GM21390 (cell line): ENCODE data around the gene CAB39.

Source experiments
- ATAC-seq: cut with Tn5 transposase; IDR thresholded peaks from one replicate; pipeline ENCODE4 v1.9.1; 2021; ENCODE audit not compliant: unreplicated experiment

The CAB39 gene

DNA sequence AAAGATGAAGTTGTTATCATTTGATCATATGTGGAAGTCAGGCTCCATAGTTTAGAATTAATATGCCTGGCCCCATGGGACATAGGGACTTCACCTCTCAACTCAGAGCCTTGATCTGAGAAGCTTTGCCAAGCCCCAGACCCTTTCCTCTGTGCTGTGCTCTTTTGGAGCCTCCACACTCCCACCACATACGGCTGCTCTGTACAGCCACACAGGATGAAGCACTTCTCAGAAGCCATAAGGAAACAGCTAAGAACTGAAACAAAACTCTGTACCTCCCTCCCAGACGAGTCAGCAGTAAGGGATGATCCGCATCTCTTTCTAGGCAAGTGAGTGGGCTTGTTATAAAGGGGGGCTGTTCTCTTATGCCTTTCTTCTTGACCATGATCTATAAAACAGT lies 66.5 kb downstream of the CAB39 start:
- ATAC-seq: peak; percentile 31

GRCh38 chr2:230779607-230780006 lies 67.0 kb downstream of the CAB39 start:
- ATAC-seq: no peak

DNA sequence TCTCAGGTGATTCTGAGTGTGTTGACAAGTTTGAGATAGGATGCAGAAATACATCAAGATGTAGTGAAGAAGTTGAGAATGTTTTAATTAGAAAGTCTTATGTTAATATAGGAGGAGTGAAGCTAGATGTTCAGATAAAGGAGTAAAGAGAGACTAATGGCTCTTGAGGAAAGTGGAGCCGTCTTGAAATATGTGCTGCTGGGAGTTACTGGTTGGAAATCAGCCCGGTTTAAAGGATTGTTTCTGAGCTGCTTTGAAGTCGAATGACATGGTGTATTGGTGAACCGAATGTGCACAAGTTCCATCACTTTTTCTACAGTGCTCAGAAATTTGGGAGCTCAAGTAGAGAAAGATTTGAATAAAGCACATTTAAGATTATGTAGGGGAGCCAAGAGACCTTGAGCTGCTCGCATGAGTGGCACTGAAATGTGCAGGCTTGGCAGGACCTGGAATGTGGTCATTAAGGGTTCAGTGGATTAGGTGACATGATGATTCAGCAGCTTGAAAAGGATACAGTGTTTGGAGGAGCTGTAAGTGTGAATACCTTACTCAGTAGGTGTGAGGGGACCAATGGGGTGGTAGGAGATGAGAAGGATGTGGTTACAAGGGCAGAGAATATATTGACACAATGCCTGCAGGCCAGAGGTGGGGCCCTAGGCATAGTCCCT lies 68.6 kb downstream of the CAB39 start:
- no peak for ATAC-seq

DNA sequence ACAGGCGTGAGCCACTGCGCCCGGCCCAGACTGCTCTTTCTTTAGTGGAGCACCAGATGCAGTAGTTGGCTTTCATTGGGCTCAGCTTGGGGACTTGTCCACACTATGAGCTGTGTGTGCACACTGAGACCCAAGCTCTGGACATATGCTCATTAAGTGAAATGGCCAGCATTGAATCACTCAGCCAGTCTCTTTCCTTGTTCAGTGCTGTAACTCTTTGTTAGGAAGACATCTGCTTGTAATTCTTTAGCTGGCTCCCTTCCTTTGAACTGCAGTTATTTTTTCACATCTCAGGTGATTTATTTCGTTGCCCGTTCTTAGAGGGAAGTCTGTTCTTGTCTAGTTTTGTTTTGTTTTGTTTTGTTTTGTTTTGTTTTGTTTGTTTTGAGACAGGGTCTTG lies 70.5 kb downstream of the CAB39 start:
- ATAC-seq: no peak

- no peak for ATAC-seq
Observed at GRCh38 chr2:230784795-230785194, 72.2 kb downstream of the CAB39 start.

DNA sequence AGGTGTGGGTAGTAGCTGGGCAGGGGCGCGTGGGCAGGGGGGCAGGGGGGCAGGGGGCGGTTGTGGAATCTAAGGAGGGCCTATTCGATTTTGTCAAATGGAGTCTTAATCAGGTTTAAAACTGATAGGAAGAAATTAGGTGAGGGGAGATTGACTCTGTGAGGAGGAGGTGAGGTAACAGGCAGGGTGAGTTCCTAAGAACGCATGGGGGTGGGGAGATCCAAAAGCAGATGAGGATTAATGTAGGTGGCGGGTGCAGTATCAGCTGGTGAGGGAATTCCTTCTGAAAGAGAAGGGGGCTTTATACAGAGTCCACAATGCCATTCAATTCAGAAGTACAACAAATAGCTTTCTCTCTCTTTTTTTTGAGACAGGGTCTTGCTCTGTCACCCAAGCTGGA lies 72.7 kb downstream of the CAB39 start:
- no peak for ATAC-seq

DNA sequence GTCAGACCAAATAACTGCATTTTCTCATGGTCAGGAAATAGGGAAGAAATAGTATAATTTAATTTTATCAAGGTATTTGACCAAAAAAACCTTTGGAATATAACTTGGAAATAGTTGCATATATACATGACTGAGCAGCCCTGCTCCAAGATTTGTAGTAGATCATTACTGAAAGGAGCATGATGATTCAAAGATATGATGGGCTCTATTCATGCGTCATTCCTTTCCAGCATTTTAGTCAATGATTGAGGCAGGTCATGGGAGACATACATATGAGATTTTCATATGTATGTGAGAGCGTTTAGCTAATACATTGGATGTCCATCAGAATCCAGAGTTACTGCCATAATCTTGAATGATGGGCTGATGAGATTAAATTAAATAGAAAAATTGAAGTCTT lies 74.5 kb downstream of the CAB39 start:
- no peak for ATAC-seq

DNA sequence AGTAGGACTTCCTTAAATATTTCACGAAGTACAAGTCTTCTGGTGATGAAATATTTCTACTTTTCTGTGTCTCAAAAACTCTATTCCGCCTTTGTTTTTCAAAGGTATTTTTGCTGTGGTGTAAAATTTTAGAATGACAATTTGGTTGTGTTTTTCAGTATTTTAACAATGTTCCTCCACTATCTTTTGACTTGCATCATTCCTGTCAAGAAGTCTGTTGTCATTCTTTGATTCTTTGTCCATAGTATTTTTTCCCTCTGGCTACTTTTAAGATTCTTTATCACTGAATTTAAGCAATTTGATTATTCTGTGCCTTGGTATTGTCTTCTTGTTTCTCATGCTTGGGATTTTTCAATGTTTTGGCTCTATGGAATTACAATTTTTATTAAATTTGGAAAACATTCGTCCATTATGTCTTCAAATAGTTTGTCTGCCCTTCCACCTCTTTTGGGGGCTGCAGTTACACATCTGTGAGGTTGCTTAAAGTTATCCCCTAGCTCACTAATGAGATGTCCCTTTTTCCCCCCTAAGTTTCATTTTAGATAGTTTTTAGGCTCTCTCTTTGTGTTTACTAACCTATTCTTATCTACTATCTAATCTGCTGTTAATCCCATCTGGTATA lies 76.0 kb downstream of the CAB39 start:
- ATAC-seq: no peak

DNA sequence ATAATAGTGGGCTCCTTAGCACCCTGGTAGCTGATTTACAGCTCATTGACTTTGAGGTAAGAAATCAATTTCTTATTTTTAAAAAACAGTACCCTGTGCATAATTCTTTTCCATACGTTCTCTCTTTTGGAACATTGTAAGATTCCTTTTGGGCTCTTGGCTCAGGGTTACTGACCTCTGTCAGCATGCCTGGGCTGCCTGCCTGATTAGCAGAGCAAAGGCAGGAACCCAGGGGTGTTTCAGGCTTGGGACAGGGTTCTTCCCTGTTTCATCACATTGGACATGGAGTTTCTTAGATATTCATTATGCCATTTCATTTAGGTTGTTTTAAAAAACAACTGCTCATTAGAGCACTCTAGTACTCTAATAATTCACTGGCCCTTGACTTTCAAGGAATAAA lies 78.3 kb downstream of the CAB39 start:
- ATAC-seq: no peak

DNA sequence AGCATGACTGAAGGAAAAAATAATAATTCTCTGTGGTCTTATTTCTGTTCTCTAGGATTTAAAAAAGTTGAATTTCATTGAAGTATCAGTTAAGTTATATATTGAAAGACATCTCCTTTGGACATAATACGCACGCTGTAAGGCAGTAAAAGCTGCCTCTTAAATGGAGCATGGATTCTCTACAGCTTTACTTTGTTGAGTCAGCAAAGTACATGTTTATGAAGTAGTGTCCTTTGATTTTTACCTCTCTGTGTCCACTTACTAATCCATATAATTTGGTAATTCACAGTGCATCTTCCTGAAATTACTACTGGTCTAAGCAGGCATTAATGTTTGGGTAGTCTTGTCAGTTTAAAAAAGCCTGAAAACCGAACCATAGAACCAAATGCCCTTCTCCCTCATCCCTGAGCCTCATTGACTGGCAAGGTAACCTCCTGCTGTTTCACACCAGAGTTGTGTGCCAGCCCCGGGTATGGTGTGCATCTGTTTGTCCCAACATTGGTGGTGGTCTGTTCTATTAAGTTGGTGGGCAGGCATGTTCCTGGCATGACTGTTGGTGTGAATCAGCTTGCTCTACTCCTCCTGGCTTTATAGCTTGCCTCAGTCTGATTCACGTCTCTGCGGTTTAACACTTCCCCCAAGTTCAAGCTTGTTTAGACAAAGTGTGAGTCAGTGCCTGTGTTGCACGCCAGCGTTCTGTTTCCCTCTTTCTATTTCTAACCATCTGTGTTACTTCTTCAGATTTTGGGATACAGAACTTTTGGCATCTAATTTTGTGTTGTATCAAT lies 81.1 kb downstream of the CAB39 start:
- ATAC-seq: peak; percentile 60

GRCh38 chr2:230794497-230794896 lies 81.9 kb downstream of the CAB39 start:
- no peak for ATAC-seq

- ATAC-seq: no peak
Observed at GRCh38 chr2:230795856-230796255, 83.2 kb downstream of the CAB39 start.

GRCh38 chr2:230796280-230796862 lies 83.7 kb downstream of the CAB39 start:
- no peak for ATAC-seq

GRCh38 chr2:230797515-230798495 lies 85.2 kb downstream of the CAB39 start:
- ATAC-seq: no peak

GRCh38 chr2:230798769-230799399 lies 86.2 kb downstream of the CAB39 start:
- ATAC-seq: no peak

- ATAC-seq: no peak
Observed at GRCh38 chr2:230805353-230806017, 92.8 kb downstream of the CAB39 start.

DNA sequence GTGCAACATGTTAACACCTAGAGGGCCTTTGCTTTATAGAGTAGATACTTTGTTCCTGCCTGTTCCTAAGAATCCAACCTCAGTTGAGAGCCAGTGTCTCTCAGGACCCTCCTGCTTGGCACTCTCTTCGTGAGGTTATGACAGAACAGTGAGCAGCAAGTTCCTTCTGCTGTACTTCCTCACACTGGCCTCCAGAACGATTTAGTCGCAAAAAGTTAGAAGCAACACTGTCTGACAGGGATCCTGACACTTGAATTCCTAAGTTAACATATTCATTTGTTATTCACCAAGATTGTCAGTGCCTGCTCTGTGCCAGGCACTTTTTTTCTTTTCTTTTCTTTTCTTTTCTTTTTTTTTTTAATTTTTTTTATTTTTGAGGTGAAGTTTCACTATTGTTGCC lies 95.1 kb downstream of the CAB39 start:
- no peak for ATAC-seq

DNA sequence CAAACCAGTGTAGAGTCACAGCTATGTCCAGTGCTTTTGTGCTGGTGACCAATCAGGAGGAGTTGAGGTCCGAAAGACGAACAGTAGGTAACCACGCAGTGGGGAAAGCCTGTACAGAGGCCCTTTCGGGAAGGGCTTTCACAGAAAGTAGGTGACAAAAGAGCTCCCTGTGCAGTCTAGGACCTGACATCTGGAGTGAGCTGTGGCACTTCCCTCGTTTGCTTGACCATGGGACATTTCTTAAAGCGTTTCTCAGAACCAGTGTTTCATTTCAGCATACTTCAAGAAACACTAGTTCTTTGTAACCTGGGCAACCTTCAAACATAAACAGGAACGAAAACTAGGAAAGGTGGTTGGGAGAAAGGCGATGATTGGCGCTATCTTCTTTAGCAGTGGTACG lies 96.4 kb downstream of the CAB39 start:
- ATAC-seq: no peak

GRCh38 chr2:230809677-230810251 lies 97.1 kb downstream of the CAB39 start:
- ATAC-seq: no peak
